Measurements from ENCODE around the gene CASZ1.

GRCh38 chr1:10830961-10831668, 34.7 kb upstream of the CASZ1 start:
- TF ChIP-seq CTCF (IDR thresholded peaks at IDR 0.05; ENCODE audit: insufficient read depth, low read length, poor library complexity, severe bottlenecking) (no peak), EZH2phosphoT487 (conservative IDR thresholded peaks at IDR 0.05; ENCODE audit: low read length) (no peak)
